ENCODE measurements around the gene WDR27.
"Not testable (repeated sequence)": the region's sequence is repeated elsewhere in the genome, so short reads cannot be mapped to it uniquely, and the experiment has no call there.

The WDR27 gene

DNA sequence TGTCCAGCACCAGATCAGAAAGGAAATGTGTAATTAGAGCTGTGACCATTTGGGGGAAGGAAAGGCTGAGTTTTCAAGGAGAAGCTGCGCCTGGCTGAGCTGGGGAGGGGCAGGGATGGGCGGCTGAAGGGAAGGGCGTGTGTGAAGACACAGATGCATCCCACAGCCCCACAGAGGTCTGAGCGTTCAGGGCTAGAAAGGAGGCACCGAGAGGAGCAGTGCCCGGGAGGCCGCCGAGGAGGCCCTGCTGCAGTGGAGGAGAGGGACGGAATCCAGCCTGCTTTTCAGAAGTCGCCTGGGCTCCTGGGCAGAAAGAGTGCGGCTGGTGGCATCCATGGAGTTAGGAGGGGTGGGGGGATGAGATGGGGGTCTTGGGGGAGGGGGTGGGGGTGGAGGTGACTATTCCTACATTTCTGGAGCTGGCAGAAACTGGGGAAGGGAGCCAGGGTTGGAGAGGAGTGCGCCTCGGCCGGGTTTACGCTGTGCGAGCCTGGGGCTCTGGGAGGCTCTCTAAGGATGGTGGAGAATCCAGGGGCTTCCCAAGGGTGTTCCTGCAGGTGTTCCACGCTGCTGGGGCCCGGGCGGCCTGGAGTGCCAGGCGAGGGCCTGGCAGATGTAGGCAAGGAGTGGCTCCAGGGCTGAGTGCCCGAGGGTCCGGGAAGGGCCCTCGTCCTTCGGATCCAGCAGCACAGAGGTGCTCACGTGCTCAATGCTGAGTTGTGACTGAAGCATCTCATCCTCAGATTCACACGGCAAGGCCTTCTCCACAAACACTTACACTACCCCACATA is 41.8 kb downstream of the WDR27 start:
- DNase-seq: no peak

DNA sequence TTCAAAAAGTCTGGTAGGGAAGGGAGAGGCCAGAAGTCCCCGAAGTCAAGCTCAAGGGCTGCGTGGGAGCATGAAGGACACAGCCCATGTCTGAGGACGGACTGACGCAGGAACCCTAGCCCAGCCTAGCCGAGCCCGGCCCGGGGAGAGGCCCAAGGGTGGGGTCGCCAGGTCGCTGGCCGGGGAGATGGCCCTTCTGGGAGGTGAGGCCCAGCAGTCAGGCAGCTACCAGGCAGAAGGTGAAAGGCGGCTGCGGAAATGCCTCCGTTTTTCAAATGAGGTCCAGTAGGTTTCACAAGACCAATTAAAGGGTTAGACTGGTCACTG is 44.6 kb downstream of the WDR27 start:
- no peak for DNase-seq

DNA sequence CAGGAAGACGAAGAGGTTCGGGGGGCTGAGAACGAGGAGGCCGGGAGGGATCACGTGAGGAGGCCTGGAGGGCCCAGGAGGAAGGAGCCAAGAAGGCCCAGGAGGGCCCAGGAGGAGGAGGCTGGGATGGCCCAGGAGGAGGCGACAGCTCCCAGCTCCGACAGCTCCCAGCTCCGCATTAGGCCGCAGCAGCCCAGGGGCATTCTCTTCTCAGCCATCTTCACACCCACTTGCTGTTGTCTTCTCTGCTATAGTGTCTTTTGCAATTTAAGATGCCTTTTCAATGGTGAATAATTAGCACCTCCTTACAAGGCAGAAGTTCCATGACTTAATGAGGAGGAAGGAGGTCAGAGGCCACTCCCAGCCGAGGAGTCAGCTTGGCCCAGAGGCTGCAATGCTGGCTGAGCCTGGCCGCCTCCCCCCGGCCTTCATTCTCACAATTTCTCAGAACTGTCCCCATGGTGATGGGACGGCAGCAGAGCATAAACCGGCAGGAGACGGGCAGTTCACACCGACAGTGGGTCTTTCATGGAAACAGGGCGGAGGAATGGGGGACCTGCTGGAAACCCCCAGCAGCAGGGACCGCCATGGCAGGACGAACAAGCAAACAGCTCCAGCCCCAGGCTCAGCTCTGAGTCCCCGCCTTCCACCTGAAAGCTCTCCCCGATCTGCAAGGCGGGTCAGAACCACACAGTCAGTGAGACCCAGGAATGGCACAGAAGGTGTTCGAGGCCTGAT is 45.1 kb downstream of the WDR27 start:
- no peak for DNase-seq

DNA sequence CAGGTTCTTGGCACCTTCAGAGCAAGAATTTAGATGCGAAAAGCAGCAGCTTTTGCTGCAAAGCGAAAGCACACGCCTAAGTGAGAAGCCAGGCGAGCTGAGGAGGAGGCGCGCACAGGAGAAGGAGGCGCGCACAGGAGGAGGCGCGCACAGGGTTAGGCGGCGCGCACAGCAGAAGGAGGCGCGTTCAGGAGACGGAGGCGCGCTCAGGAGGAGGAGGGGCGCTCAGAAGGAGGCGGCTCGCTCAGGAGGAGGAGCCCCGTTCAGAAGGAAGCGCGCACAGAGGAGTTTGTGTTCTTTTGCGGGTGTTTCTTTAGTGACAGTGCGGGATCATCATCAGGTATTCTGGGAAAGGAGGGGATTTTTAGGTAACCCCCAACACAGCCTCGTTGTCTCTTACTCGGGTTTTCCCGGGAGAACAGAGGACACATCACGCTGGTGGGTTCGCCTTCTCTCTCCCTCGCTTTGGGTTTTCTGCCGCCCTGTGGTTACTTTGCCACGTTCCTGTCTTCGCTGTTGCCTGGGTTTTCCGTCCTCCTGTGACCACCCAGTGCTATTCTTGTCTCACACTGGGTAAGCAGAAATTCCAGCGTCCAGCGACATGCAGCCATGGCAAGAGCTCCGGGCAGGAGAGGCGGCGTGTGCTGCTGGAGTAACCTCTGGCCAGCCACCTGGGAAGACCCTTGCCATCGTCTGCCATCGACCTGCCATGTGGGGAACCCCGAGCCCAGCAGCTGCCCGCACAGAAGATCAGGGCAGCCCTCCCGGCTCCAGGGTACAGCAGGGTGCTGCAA is 47.0 kb downstream of the WDR27 start:
- DNase-seq: no peak

DNA sequence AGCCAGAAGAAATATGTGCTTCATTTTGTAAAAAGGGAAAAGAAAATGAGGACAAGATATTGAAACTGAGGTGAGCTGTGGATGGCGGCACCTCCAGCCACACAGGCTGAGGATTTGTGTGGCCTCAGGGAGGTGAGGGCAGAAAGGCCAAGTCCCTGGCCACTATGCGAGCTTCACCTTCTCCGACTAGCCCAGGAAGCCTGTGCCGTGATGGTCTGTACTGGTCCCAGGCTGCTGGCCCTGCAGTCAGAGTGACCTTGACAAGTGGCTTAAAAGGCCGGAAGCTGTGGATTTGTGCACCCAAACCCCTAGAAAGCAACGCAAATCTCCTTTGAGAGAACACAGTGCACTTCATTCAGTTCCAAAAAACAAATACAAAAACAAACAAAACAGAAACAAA is 48.1 kb downstream of the WDR27 start:
- no peak for DNase-seq

DNA sequence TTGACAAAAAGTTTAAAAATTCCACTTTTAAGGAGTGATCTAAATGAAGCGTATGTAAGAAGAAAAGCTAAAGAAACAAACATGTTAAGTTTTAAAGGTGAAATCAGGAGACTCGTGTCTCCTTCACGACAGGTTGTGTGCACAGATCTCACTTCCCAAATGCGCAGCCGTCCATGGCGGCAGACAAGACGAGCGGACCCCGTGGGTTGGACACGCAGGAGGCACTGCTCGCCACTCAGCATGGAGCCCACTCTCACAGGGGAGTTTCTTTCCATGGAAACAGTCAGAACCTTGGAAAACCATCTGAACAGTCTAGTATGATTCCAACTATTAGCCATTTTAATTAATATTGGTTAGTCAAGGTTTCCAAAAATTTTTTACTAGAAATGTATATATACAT is 48.9 kb downstream of the WDR27 start:
- DNase-seq: no peak

DNA sequence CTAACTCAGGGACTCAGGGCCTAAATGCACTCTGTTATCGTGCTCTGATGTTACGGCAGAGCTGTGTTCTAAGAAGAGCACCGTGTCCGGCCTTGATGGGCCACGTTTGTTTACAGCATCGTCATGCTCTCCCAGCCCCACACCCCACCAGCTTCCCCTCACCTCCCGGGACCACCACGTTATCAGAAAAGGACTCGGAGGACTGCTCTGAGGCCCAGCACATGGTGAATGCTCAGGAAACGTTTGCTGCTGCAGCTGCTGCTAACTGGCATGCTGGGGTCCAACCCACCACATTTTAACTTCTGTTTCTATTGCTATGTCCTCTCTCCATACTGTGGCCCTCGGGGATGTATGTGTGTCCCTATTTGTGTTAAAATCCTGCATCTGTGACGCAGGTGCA is 50.3 kb downstream of the WDR27 start:
- DNase-seq: no peak

DNA sequence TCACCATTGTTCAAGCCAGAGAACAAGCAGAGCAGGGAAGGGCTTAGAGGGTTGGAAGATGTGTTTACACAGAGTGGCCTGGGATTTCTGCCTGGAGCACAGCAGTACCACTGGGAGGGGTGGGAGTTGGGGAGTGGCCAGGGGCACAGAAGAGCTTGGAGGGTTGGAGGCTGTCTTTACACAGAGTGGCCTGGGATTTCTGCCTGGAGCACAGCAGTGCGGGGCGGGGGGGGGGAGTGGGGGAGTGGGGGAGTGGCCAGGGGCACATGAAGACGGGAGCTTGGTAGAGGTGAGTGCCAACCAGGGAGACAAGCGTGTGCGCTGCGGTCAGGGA is 50.9 kb downstream of the WDR27 start:
- no peak for DNase-seq

DNA sequence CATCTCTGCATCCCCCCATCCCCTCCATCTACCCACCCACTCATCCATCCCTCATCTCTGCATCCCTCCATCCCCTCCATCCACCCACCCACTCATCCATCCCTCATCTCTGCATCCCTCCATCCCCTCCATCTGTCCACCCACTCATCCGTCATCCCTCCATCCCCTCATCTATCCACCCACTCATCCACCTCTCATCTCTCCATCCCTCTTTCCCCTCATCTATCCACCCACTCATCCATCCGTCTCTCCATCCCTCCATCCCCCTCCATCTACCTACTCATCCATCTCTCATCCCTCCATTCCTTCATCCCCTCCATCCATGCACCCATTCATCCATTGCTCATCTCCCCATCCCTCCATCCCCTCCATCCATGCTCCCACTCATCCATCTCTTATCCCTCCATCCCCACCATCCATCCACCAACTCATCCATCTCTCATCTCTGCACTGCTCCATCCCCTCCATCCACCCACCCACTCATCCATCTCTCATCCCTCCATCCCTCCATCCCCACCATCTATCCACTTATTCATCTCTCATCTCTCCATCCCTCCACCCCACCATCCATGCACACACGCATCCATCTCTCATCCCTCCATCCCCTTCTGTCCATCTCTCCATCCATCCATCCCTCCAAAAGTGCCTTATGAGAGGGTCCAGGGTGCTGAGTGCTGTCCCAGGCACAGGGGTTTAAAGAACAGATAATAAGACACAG is 51.4 kb downstream of the WDR27 start:
- DNase-seq: no peak

DNA sequence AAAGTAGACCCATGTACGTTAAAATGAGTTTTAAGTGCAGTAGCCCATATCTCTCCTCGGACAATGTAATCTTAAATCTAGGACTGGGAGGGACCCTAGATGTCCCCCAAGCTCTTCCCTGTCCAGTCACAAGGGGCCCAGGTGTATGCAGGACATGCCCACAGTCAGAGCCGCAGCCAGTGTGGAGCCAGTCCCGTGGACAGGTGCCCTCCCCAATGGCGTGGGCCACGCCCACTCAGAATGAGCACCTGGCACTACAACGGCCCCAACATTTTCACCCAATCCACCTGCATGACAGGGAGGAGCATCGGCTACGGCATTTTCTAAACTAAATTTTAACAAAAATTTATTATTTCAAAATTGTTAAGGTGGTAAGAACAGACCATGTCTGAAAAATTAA is 53.2 kb downstream of the WDR27 start:
- DNase-seq: no peak

DNA sequence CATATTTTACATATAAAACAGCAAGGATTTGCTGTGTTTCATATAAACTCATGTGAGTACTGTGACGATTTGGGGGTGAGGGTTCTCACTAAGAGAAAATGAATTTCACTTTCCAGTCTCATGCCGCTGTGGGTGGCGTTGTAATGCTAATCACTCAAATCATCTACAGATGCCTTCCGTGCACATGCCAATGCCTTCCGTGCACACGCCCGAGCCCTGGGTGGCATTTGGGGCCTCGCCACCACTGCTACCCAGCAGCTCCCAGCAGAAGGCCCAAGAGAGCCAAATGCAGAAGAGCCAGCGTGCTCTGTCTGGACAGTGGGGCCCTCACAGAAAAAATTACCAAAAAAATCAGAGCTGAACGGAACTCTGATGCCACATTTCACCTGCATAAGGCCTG is 53.7 kb downstream of the WDR27 start:
- DNase-seq: no peak

DNA sequence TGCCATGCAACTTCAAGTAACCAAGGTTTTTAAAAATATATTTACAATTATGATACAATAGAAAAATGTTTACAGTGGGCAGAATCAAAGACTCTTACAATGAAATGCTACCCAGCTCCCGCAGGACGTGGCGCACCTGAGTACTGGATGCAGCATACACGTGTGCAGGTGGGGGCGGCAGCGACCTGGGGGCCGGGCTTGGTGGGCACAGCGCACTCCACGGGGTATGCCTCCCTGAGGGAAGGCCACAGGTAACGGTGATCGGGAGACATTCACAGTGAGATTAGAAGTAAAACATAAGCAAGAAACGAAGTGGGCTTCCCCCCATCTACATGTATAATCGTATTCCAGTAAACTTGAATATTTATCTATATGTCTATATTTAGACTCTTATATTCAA is 54.2 kb downstream of the WDR27 start:
- no peak for DNase-seq

DNA sequence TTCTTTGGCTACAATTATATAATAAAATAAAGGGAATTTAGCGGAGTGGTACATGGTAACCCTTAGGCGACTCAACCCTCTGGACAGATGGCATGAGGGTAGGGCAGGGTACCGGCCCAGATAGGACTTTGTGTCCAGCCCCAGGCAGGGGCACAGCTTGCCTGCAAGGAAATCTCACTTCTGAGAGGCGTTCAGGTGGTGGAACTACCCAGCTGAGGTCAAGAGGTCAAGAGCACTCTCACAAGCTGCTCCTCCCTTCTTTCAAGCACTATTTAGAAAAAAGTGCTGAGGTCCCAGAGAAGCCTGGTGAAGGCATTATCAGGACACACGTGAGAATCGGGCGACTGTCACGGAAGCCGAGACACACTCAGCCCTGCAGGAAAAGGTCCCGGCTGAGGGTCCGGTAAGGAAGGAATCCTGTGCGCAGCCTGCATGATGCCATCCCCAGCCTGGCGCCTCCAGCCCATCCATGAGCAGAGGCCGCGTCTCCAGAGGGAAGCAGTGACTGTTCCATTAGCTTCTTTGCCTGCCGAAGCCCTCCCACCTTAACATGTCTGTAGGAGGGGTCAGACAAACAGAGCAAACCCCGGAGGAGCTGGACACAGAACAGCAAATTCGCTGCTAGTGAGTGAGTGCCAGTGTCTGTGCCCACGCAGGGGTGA is 54.8 kb downstream of the WDR27 start:
- no peak for DNase-seq

DNA sequence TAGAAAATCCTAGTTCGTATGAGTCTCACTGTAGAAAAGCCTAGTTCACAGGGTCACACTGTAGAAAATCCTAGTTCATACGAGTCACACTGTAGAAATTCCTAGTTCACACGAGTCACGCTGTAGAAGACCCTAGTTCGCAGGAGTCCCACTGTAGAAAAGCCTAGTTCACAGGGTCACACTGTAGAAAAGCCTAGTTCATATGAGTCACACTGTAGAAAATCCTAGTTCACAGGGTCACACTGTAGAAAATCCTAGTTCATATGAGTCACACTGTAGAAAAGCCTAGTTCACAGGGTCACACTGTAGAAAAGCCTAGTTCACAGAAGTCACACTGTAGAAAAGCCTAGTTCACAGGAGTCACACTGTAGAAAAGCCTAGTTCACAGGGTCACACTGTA is 56.4 kb downstream of the WDR27 start:
- DNase-seq: not testable (repeated sequence)

DNA sequence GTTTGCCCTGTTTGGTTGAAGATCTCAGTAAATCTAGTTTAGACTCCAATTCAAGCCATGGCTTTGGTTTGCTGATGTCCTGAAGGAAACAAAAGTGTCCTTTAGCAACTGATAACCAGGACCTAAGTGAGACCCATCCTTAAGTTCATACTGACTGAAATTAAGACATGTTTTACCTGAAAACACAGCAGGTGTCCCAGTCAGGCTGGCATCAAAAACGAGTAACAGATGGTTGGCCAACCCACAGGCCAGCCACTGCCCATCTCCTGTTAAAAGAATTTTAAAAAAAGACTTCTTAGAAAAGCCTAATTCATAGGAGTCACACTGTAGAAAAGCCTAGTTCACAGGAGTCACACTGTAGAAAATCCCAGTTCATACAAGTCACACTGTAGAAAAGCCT is 58.3 kb downstream of the WDR27 start:
- no peak for DNase-seq

DNA sequence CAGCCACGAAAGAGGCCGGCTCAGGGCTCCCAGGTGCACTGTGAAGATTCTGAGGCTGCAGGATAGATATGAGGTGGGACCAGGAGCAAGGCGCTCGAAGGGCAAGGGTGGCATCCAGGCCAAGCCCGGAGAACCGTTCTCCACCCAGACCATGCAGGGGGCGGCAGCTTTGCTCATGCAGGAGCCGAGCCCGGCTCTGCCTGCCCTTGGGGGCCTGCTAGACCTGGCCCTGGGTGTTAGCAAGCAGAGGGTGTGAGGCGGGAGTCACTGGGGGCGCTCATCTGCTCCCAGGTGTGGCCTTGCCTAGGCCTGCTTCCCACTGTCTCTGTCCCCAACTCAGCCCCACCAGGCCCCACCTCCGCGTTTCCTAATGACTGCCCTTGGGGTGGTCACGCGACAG is 59.4 kb downstream of the WDR27 start:
- no peak for DNase-seq

DNA sequence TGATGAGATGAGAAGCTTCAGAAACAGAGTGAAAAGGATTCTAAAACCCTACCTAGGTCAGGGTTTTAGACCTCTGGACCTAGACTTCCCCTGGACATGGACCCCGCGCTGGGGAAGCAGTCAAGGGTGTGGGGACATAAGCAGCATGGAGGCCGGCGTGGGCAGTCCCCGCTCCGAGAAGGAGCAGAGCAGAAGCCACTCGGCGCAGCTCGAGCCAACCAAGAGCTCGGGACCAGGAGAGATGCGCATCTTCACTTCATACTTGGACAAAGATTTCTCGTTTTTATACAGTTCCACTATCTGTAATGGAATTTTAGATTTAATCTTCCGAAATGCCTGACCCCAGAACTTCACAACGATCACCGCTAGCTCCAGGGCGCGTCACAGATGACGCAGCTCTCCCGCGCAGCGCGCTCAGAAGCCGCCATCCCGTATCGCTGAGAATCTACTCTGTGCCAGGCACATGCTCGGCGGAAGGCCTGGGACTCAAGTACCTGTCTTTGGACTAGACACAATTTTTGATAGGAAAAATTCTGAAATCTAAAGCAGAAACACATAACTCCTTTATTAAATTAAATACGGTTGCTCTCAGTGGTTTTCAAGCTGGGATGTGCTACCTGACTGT is 60.3 kb downstream of the WDR27 start:
- DNase-seq: no peak

DNA sequence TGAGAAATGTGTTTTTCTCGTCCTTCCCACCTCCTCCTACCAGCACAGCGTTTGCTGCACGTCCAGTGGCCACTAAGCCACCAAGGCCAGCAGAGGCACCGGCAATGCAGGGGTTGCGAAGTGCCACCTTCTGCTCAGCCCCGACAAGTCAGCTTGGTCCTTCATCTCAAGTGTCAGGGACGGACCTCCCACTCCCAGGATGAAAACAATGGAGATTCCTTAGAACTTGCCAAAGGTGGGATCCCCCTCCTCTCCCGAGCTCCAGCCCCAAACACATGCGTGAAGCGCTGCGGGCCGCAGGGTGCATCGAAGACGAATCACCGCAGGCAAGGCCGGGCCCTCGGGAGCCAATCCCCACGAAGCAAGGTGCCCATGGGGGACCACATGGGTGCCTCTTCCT is 60.8 kb downstream of the WDR27 start:
- DNase-seq: no peak

DNA sequence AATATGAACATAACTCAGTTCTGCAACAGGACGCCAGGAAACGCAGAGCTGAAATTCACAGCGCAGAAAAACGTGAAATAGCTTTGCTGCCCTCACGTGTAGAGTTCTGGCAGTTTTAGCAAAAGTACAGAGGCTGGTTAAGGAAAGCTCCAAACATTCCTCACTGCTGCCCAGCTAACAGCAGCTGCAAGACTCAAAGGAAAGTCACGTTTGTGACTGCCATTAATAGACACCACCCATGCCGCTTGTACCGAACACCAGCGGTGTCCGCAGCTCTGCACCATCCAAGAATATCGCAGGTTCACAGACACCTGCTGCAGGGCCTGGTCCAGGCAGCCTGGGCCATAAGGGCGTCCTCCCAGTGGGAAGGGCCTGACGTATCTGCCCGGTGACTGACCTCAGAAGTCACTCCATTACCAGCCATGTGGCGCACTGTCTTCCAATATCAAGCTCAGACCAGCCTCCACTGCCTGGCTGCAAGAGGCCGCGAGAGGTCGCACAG is 61.4 kb downstream of the WDR27 start:
- DNase-seq: no peak

DNA sequence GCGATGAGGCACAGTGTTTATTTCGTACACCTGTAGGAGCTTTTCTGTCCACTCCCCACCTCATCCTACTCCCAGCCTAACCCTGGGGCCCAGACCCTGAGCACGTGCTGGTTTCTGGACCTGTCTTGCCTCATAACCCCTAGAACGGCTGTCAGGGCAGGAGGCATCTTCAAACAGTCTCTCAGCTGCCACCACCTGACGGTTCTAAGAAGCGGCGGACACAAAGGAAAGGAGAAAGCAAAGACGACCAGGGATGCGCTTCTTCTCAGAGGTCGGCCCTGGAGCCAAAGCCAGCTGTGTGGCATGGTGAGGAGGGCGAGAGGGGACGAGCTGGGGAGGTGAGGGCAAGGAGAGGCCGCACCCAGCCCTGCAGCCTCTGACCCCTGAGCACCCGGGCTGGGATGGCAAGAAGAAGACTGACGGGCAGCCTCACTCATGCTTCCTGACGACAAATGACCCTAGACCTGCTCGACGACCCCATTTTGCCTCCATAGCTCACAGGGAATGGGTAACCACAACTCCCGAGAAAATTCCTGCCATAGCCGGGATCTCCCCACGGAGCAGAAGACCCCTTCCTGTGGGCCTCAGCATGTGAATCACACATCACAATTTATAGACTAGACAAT is 62.1 kb downstream of the WDR27 start:
- DNase-seq: no peak

DNA sequence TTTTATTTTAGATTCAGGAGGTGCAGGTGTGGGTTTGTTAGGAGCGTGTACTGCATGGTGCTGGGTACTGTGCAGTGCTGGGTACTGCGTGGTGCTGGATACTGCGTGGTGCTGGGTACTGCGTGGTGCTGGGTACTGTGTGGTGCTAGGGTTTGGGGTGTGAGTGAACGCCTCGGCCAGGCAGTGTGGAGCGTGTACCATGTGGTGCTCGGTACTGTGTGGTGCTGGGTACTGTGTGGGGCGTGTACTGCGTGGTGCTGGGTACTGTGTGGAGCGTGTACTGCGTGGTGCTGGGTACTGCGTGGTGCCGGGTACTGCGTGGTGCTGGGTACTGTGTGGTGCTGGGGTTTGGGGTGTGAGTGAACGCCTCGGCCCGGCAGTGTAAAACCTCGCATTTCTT is 62.9 kb downstream of the WDR27 start:
- no peak for DNase-seq

DNA sequence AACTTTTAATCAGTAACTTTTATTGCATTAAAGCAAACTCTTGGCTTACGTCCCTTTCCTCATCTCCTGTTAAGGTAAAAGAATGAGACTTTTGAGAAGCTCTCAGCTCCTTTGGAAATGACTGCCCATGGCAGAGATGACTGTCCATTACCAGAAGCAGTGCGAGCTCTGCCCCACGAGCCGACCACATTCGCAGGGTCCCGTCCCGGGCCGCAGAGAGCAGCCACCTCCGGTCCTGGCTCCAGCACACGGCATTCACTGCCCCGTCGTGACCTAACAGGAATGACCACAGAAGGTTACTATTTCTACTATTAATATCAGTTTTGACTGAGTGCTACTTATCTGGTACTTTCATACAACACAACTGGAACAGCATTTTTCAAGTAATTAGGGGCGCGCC is 63.4 kb downstream of the WDR27 start:
- DNase-seq: no peak

Data from cortex of kidney (tissue), 1 donor.